RPMI8226 (cell line): ENCODE data around the gene PRKCA.

Experiments
- DNase-seq: peaks from one replicate; pipeline ENCODE4 v3.0.0-alpha.2; 2015

The PRKCA gene

GRCh38 chr17:66416207-66416940, 114.0 kb downstream of the PRKCA start:
- DNase-seq, result no peak

- no peak for DNase-seq
Measured at GRCh38 chr17:66417300-66417719, 114.9 kb downstream of the PRKCA start.

GRCh38 chr17:66420961-66421371, 118.6 kb downstream of the PRKCA start:
- DNase-seq, result no peak

DNA sequence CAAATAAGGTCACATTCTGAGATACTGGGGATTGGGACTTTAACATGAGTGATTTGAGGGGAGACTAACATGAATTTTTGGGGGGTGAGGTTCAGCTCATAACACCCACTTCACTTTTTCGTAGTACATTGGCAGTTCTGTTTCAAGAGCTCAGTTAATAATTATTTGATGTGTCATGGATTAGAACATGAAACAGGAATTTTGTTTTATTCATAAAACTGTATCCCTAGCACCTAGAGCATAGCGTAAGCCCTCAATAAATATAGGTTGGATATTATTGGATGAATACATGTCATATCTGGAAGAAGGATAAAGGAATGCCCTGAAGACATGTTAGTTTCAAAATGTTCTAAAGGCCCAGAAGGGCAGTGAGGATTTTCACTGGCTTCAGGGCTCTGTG, 119.8 kb downstream of the PRKCA start:
- no peak for DNase-seq

- no peak for DNase-seq
Measured at GRCh38 chr17:66423056-66423955, 120.9 kb downstream of the PRKCA start.

GRCh38 chr17:66425756-66426396, 123.5 kb downstream of the PRKCA start:
- DNase-seq, result no peak

GRCh38 chr17:66426397-66427033, 124.1 kb downstream of the PRKCA start:
- DNase-seq, result peak; percentile 37

DNA sequence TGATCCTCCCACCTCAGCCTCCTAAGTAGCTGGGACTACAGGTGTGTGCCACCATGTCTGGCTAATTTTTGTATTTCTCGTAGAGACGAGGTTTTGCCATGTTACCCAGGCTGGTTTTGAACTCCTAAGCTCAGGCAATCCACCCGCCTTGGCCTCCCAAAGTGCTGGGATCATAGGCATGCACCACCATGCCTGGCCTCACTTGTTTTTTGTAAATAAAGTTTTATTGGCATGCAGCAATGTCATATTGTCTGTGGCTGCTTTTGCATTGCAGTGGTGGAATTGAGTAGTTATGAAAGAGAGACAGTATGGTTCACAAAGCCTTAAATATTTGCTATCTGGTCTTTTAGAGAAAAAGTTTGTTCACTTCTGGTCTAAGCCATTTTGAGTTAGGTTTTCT, 124.7 kb downstream of the PRKCA start:
- DNase-seq, result no peak

- DNase-seq, result no peak
Measured at GRCh38 chr17:66429680-66430079, 127.3 kb downstream of the PRKCA start.

- DNase-seq, result no peak
Measured at GRCh38 chr17:66430846-66431795, 128.7 kb downstream of the PRKCA start.

DNA sequence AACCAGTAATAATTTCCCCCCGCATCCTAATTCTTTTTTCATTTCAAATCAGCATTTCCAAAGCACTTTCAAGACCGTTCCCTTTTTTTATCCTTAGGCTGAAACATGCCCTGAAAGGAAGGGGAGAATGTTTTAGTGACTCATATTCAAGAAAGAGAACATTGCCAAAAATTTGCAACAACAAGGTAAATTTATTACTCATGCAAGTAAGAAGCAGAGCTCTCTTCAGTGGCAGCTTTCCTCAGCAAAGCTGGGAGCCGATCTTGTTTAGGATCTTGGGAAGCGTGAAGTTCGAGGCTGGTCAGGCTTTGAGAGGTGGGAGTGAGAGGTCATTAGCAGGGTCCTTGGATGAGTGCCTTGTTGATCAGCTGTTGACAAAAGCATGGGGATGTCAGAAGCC, 129.5 kb downstream of the PRKCA start:
- DNase-seq, result no peak

- DNase-seq, result no peak
Measured at GRCh38 chr17:66432411-66432957, 130.1 kb downstream of the PRKCA start.

DNA sequence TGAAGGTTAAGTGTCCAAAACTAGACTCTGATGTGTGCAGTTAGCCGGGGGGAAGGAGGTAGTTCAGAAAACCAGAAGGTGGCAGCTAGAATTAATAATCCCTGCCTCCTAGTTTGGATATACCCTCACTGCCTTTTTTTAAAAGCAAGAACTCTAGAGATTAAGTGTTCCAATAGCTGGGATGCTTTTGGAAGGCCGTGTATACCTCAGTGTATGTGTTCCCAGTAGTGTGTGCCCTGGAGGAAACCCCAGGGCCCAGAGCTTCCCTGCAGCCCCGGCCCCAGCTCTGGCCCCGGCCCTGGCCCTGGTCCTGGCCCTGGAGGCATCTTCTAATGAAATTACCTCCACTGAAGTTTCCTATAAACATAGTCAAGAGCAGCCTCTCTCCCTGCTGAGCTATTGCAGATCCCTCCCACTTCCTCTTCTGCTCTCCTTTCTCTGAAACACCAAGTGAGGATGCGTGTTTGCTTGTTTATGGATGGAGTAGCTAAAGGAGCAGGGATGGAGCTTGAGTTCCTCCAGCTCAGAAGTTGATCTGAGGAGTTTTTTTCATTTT, 130.7 kb downstream of the PRKCA start:
- DNase-seq, result no peak

DNA sequence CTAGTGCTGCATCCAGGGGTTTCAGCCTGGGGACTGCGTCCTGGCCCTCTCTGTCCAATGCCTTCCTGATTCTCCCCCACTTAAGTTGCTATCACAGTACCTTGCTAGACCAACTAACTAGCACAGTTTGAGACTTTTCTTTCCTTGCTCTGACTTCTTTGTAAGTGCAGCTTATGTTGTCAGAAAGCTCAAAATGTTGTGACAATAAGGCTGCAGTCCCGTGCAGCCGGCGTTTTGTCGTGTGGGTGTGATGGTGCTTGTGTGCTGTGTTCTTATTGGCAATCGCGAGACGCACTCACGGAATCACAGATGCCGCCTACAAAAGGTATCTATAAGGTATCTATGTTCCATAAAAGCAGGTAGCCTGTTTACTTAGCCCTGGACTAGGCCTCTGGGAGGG, 132.8 kb downstream of the PRKCA start:
- DNase-seq, result no peak

DNA sequence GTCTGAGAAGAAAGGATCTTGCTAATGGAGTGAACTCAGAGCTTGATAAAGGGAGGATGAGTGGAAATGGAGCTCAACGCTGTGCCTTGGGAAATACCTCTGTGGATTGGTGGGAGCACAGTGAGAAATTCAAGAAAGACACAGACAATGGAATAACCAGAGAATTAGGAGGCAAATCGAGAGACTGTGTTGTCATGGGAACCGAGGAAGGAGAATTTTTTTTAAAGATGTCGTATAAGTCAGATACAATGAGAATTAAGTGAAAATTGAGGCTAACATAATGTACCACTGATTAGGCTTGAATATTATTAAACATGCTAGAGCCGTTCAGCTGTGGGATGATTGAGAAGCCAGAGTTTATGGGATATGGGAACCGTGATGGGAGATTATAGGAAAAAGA, 134.2 kb downstream of the PRKCA start:
- DNase-seq, result no peak

DNA sequence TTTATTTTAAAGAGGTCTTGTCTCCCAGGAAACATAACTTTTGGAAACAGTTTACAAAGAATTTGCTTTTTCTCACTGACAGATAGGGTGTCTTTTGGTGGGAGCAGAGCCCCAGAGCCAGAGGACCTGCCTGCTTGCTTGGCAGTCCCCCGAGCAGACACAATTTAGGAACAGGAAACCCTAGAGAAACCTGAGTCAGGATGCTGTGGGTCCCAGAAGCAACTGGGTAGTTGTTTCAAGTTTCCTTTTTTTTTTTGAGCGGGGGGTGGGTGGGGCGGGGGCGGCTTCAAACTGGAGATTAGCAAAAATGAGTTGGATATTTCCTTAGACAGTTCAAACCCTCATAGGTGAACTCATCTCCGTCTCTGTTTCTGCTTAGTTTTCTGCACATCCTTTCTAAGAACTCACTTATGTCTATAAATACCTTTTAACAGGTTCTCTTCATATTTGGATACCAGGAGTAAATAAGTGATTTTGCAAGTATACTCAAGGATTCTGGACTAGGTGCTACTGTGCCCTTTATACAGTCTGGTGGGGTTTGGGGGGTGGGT, 135.1 kb downstream of the PRKCA start:
- peak; percentile 27 for DNase-seq

- DNase-seq, result peak; percentile 70
Measured at GRCh38 chr17:66438101-66438500, 135.7 kb downstream of the PRKCA start.

- peak; percentile 84 for DNase-seq
Measured at GRCh38 chr17:66441101-66441661, 138.8 kb downstream of the PRKCA start.

DNA sequence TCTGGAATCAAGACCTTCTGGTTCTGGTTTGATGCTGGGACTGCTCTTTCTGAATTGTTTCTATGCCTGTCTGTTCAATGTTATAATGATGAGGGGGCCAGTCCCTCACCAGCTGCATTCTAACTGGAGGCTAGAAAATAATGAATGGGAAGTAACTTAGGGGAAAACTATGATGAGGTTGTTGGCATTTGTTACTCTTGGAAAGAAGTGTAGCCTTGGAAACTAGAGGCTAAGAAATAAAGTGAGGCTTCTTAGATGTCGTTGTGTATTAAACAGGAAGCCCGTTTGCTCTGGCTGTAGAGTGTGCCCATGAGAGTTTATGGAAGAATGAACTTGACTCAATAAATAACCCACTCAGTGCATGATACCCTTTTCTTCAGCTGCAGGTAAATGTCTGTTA, 140.8 kb downstream of the PRKCA start:
- DNase-seq, result no peak

- no peak for DNase-seq
Measured at GRCh38 chr17:66443606-66444005, 141.2 kb downstream of the PRKCA start.

GRCh38 chr17:66444031-66444430, 141.6 kb downstream of the PRKCA start:
- no peak for DNase-seq
